Measurements from ENCODE around the gene B4GALNT1. TPM values are rescaled to one million over a fixed set of nuclear protein-coding genes. Genes with fewer than 3 reads are reported as not detected.
"Not testable (repeated sequence)": the region's sequence is repeated elsewhere in the genome, so short reads cannot be mapped to it uniquely, and the experiment has no call there.

B4GALNT1 gene
- total and polyA plus RNA-seq, 2 of the 13 experiments (the other 11 are each of a cell fraction or from before 2014, with no cell fraction given) = 4.5 to 5.4 TPM

DNA sequence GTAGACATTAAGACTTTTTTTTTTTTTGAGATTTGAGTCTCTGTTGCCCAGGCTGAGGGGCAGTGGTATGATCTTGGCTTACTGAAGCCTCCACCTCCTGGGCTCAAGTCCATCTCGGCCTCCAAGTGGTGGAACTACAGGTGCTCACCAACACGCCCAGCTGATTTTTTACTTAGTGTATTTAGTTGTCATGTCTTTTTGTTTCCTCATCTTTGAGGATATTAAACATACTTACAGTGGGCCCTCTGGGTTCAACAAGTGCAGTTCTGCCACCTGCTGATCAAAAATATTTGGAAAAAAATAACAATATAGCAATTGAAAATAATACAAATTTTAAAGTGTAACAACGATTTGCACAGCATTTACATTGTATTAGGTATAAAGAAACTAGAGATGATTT lies 4.4 kb upstream of the B4GALNT1 start:
- no peak overlapping the region for H3K4me3 ChIP-seq (replicated peaks in 1 of 3; ENCODE audit: insufficient read depth in 1 of 3, low read depth in 2 of 3, low read length in 3 of 3)
- no peaks in the 10 kb centered on the region for H3K79me2 ChIP-seq (ENCODE audit: insufficient read depth, low read length)
- no TSS peak for BruUV-seq (replicated peaks)
- CTCF ChIA-PET (ENCODE audit: low intra/inter-chr PET ratio, low total read pairs) = no interaction called here
- H3K36me3 ChIP-seq (replicated peaks in 1 of 2; ENCODE audit: control insufficient read depth in 1 of 2, insufficient read depth in 2 of 2, low read length in 2 of 2) = no peaks in the 10 kb centered on the region
- ATAC-seq (no peak), FAIRE-seq (peak; percentile 4), DNase-seq (ENCODE audit: low spot score) (no peak)
- no peak overlapping the region for H3K27ac ChIP-seq (ENCODE audit: extremely low read length, insufficient read depth, low read length)
- POLR2A ChIA-PET = no interaction called here
- H3K9ac ChIP-seq (ENCODE audit: insufficient read depth, low read depth, low read length) = no peak overlapping the region
- no peak for TF ChIP-seq U2AF1 (optimal IDR thresholded peaks at IDR 0.05; ENCODE audit: low read depth, low read length)
- no peak for TF ChIP-seq SPEN (CRISPR knock-in tag; IDR thresholded peaks at IDR 0.05; ENCODE audit: low read depth)
- TF ChIP-seq FLYWCH1 (CRISPR knock-in tag; IDR thresholded peaks at IDR 0.05) = no peak
- TF ChIP-seq ZFP90 (CRISPR knock-in tag; IDR thresholded peaks at IDR 0.05; ENCODE audit: borderline replicate concordance) = no peak
- no peak for TF ChIP-seq ZFP1 (CRISPR knock-in tag; IDR thresholded peaks at IDR 0.05)
- no peak for TF ChIP-seq ZNF264 (CRISPR knock-in tag; IDR thresholded peaks at IDR 0.05)
- TF ChIP-seq, protein P1, sequence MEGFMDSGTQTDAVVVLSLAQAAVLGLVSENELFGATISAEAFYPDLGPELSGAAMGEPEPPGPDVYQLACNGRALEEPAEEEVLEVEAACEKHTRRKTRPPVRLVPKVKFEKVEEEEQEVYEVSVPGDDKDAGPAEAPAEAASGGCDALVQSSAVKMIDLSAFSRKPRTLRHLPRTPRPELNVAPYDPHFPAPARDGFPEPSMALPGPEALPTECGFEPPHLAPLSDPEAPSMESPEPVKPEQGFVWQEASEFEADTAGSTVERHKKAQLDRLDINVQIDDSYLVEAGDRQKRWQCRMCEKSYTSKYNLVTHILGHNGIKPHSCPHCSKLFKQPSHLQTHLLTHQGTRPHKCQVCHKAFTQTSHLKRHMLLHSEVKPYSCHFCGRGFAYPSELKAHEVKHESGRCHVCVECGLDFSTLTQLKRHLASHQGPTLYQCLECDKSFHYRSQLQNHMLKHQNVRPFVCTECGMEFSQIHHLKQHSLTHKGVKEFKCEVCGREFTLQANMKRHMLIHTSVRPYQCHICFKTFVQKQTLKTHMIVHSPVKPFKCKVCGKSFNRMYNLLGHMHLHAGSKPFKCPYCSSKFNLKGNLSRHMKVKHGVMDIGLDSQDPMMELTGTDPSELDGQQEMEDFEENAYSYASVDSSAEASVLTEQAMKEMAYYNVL (CRISPR knock-in tag; IDR thresholded peaks at IDR 0.05; ENCODE audit: borderline replicate concordance) = no peak
- in situ Hi-C loops (cut with HindIII; ENCODE audit: extremely low pct_ligation_motif_present, low pct_unique_long_range_greater_than_20kb) (no loop called here), intact Hi-C loops (cut with micrococcal nuclease; ENCODE audit: unreplicated experiment) (no loop called here)
- H3K4me2 ChIP-seq (ENCODE audit: low read depth, low read length) = no peak overlapping the region
- peaks cover 5% of the 10 kb centered on the region; the same call in 1 of the 2 replicates for H3K4me1 ChIP-seq (ENCODE audit: insufficient read depth, low read length)
- WGBS (ENCODE audit: low lambda C conversion rate) = 17% methylated on average over 3 of the region's 3 CpGs
- peaks cover 0 to 7% of the 10 kb centered on the region in 2 experiments; a peak in 2 of 5 replicates for H3K27me3 ChIP-seq (ENCODE audit: control insufficient read depth in 1 of 2, insufficient read depth in 2 of 2, low read length in 2 of 2)
- no peak overlapping the region for H2AFZ ChIP-seq (ENCODE audit: low read length)
- no peaks in the 10 kb centered on the region for H4K20me1 ChIP-seq (ENCODE audit: insufficient read depth, low read length)
- H3K9me3 ChIP-seq (ENCODE audit: low read length) = no peaks in the 10 kb centered on the region

- H3K36me3 ChIP-seq (replicated peaks in 1 of 2; ENCODE audit: control insufficient read depth in 1 of 2, insufficient read depth in 2 of 2, low read length in 2 of 2); H3K27me3 ChIP-seq (ENCODE audit: control insufficient read depth in 1 of 2, insufficient read depth in 2 of 2, low read length in 2 of 2); ATAC-seq; H4K20me1 ChIP-seq (ENCODE audit: insufficient read depth, low read length); H3K27ac ChIP-seq (ENCODE audit: extremely low read length, insufficient read depth, low read length); CTCF ChIA-PET (ENCODE audit: low intra/inter-chr PET ratio, low total read pairs); H2AFZ ChIP-seq (ENCODE audit: low read length); intact Hi-C loops (cut with micrococcal nuclease; ENCODE audit: unreplicated experiment); H3K79me2 ChIP-seq (ENCODE audit: insufficient read depth, low read length); H3K9me3 ChIP-seq (ENCODE audit: low read length); BruUV-seq (replicated peaks); in situ Hi-C loops (cut with HindIII; ENCODE audit: extremely low pct_ligation_motif_present, low pct_unique_long_range_greater_than_20kb); FAIRE-seq; DNase-seq (ENCODE audit: low spot score); H3K9ac ChIP-seq (ENCODE audit: insufficient read depth, low read depth, low read length); POLR2A ChIA-PET; H3K4me3 ChIP-seq (replicated peaks in 1 of 3; ENCODE audit: insufficient read depth in 1 of 3, low read depth in 2 of 3, low read length in 3 of 3); H3K4me2 ChIP-seq (ENCODE audit: low read depth, low read length): not testable (repeated sequence)
- WGBS (ENCODE audit: low lambda C conversion rate) = 42% methylated on average over 9 of the region's 9 CpGs
- peaks cover 11% of the 10 kb centered on the region for H3K4me1 ChIP-seq (ENCODE audit: insufficient read depth, low read length)
These were observed 3.7 kb upstream of the B4GALNT1 start for GRCh38 chr12:57636731-57637130.
